Eye (tissue), 1 donor: Measurements from ENCODE around the gene ACYP1.
"Not testable (repeated sequence)": the region's sequence is repeated elsewhere in the genome, so short reads cannot be mapped to it uniquely, and the experiment has no call there.

Source experiments
- DNase-seq: peaks from one replicate; pipeline ENCODE4 v3.0.0-alpha.2; 2015

Gene ACYP1

DNA sequence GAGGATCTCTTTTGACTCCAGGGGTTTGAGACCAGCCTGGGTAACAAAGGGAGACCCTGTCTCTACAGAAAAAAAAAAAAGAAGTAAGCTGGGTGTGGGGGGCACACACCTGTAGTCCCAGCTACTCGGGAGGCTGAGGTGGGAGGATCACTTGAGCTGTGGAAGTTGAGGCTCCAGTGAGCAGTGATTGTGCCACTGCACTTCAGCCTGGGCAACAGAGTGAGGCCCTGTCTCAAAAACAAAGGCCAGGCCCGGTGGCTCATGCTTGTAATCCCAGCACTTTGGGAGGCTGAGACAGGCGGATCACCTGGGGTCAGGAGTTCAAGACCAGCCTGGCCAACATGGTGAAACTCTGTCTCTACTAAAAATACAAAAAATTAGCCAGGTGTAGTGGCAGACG, 3.9 kb upstream of the ACYP1 start:
- not testable (repeated sequence) for DNase-seq

DNA sequence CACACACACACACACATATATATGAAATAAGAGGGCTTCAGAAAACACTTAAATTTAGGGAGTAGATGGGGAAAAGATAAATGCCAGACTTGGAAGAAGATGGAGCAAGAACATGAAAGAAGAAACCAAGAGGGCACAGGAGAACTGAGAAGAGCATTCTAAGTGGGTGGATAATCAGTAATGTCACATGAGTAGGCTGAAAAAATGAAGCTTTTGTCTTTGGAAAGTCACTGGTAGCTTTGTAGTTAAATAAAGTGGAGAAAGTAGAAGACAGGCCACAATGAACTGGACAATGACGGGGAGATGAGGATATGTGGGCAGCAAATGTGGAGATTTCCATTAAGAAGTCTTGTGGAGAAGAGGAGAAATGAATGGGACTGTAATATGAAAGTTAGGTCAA, 3.4 kb upstream of the ACYP1 start:
- DNase-seq = no peak

DNA sequence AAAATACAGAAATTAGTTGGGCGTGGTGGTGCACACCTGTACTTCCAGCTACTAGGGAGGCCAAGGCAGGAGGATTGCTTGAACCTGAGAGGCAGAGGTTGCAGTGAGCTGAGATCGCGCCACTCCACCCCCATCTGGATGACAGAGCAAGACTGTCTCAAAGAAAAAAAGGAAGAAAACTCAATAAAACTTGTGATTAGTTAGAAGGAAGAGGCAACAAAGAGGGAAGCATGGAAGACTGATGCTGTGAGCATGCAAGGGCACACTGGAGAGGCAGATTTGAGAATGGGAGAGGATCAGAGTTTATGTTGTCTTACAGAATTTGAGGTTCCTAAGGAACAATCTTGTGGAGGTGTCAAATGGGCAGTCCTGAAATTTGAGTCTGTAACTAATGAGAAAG, 2.9 kb upstream of the ACYP1 start:
- no peak for DNase-seq

DNA sequence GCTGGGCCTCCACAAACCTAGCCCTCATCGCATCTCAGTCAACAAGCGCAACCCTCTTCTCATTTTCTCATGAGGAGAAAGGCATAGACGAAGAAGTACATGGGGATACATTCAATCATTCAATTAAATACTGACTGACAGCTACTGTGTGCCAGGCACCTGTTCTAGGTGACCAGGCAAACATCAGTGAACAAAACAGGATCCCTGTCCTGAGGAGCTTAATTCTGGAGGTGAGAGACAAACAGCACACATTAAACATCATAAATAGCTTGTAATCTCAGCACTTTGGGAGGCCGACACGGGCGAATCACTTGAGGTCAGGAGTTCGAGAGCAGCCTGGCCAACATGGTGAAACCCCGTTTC, 362 bp upstream of the ACYP1 start:
- no peak for DNase-seq

DNA sequence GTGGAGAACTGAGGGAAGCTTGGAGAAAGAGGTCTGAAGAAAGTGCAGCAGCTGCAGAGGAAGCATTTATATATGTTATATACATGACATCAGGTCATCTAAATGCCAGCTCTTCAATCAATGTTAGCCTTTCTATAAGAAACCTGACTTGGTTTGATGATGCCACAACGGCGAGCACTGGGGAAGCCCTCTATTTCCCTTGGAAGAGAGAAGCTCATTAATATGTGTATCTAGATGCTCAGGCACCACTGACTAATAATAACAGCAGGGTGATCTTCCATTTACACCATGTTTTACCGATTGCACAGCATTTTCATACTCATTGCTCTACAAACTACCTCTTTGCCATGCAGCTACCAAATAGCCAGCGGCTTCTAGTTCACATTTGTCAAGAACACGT, 811 bp downstream of the ACYP1 start:
- DNase-seq = no peak

DNA sequence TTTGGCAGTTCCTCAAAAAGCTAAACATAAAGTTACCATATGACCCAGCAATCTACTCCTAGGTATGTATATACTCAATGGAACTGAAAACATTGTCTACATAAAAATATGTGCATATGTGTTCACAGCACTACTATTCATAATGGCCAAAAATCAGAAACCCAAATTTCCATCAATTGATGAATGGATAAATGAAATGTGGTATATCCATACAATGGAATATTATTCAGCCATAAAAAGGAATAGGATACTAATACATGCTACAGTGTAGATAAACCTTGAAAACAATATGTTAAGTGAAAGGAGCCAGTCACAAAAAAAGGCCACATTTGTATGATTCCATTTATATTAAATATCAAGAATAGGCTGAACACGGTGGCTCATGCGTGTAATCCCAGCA, 3.4 kb downstream of the ACYP1 start:
- DNase-seq = no peak

DNA sequence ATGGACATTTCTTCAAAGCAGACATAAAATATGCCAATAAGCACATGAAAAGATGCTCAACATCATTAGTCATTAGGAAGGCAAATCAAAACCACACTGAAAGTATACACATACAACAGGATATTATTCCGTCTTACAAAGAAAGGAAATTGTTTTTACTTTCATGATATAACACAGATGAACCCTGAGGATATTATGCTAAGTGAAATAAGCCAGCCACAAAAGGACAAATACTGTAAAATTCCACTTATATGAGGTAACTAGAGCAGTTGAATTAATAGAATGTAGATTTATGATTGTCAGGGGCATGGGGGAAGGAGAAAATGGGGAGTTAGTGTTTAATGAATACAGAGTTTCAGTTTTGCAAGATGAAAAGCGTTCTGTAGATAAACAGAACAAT, 4.2 kb downstream of the ACYP1 start:
- DNase-seq = peak; percentile 31

DNA sequence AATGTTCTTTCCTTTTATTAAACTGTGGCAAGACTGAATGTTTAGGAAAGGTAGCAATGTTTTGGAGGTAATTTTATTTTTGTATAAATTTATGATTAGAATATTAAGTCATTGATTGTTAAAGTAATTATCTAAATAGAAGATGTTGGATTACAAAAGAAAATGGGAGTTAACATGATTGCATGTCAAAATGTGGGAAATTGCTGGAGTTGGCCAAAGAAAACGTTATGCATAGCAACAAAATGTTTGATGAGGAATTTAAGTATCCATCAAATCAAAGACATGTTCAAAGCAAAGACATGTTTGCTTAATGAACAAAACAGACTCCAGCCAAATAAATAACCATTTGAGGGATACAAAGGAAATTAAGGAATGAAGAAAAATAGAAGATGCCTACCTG, 9.4 kb downstream of the ACYP1 start:
- no peak for DNase-seq

DNA sequence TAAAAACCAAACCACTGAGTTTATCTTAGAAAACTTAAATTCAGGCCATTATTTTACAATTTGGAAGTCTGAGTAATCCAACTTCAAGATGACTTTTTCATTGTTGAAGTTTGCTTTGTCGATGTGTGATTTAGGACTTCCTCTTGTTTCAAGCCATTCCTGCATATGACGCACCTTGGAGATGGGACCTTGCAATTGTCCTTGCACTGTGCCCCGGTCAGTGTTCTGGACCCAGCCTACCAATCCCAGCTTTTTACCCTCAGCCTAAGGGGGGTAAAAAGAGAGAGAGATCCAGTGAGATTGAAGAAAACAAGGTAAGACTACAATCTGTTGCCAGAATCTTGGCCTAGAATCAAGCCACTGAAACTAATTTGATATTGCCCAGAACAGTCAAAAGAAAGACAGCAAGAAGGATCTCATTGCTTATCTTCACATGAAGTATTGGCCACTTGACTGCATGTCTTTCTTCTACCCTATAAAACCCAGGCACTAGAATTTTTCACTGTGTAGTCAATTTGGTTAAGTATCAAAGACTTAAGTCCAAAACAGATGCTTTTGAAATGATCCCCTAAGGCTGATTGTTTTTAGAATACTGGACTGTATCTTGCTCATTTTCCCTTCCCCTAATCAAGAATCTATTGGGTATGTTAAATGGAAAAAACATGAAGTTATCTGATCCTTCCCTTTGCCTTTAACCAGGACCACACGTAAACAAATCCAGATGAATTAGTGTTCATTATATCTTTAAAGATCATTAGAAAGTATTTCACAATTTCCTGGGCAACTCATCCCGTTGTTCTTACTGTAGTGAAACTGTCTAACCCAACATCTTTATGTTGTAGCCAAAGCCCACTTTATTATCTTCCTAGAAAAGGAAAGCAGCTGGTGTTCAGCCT, 10.2 kb downstream of the ACYP1 start:
- DNase-seq = no peak

DNA sequence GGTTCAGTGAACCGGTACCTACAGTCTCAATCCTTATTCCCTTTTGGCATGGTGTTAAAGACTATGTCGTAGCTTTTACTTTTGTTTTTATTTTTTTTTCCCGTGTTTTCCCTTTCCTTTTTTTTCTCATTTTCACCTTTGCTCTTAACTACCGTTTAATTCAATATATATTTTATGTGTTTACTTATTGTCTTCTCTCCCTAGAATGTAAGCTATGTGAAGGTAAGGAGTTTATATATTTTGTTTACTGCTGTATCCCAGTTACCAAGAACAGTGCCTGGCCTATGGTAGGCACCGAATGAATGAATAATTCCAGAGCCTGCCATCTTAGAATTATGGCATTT, 12.3 kb downstream of the ACYP1 start:
- no peak for DNase-seq

DNA sequence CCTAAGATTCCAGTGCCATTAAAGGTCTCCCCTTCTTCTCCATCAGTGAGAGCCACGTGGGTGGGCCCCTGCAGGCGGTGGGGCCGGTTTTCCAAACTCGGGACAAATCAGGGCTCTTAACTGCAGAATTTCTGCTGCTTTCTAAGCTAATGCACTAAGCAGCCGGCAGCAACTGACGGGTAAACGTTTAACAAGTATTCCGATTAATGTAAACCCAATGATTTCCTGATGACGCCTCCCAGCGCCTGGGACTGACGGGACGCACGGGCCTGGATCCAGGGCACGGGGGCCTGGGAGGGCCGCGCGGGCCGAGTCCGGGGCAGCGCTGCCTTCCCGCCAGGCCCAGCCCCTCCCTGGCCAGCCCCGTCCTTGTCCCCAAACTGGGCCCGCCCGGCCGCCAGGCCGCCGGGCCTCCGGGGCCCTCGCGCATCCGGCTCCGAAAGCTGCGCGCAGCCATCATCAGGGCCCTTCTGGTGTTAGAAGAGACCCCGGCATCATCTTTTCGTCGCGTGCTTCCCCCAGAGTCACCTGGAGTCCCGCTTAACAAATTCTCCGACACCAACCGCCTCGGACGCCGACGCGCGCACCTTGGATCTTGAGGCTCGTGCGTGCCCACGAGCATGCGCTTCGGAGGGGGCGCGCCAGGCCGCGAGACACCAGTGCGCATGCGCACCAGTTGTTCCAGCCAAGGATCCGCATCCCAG, 12.8 kb downstream of the ACYP1 start, which contains the start of gene MLH3:
Gene MLH3, minus strand, starts transcription at position 616 of the 704 bp plus-strand sequence. CDS start 1,812 bp downstream, outside the sequence.
- peak; percentile 96 for DNase-seq

DNA sequence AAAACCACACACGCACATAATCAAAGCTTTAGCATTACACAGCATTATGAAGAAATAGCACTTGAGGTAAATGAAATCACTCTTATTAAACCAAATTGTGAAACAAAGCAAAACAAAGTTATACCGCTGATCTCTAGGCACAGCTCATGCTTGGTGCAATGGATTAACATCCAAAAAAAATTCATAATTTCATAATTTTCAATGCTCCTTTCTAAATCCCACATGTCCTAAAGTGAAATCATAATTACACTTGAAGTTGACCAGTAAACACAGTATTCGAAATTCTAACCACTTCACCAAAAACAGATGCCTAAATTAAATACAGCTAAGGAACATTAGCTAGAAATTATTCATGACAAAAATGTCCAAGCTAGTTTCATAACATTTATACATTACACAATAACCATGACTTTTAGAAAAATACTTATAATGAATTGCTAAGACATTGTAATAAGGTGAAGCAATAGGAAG, 14.1 kb downstream of the ACYP1 start:
- DNase-seq = no peak

DNA sequence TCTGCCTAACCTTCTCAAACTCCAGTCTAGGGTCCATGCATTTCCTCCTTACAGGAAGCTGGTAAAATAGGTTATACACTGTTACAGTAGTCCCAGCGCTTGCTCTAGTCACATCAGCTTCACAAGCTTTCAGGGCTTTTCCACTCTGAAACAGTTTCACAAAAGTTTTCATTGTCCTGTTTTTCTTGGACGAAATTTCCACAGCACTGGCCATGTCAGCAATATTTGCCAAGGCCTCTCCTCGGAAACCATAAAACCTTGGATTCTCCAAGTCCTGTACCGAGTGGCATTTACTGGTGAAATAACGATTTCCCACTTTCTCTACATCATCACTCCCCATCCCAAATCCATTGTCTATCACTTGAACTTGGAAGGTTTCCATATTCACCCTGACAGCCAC, 14.7 kb downstream of the ACYP1 start:
- no peak for DNase-seq

DNA sequence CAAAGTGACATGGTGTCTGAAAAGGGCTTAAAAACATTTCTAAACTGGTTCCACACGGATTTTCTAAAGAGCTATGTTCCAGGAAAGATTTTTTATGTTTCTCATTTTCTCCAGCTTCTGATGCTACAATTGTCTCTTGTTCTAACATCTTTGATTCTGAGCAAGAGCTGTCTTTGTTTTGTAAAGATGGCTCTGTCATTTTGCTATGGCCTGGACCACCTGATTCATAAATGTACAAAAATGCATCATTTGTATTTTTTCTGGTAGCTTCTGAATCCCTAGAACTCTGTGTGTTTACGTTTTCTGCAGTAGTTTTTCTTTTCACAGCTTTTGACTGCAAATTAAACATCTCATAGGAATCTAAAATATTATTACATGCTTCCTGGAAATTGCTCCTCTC, 15.7 kb downstream of the ACYP1 start:
- no peak for DNase-seq

DNA sequence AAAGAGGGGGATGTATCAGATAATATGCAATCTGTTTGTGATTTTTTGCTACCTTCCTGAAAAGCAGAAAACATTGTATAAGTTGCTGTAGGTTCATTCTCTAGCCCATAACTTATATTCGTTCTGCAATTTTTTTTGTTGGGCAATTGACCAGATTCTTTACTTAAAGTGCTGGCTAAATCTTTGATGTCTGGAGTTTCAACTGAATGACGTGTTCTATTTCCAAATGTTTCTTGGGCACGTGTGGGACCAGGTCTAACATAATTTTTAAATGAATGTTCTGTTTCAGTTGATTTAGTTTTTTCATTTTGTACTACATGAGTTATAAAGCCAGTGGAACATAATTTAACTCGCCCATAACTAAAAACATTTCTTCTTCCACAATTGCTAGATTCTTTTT, 16.3 kb downstream of the ACYP1 start:
- DNase-seq = no peak

DNA sequence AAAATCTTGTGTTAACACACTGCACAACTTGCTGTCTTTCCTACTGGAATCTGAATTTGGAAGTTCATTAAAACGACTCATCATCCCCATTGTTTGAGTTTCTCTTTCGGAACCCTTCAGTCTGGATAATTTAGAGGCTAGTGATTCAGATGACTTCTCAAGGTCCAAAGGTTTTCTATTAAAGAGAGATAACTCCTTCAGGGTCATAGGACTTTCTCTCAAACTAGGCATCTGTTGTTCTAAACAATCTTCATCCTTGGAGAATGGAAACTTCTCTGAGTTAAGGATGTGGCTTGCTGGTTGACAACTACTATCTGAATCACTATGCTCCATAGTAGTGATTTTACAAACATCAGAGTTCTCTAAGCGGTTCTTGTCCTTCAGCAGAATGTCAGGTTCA, 16.9 kb downstream of the ACYP1 start:
- DNase-seq = no peak

DNA sequence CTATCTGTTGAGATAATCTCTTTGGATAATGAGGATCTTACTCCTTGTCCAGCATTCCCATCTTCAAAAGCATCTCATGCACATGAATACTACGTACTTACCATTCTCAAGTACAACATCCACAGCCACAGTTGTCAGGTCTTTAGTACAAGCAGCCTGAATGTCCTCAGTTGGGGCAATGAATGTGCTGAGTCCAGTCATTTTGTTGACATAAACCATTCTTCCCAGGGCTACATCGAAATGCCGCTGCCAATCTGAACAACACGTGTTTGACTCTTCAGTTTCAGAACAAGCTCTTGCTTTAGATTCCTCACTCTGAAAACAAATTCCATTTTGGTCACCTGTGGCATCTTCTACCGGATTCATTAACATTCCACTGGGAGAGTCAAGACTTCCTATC, 17.5 kb downstream of the ACYP1 start:
- DNase-seq = no peak

DNA sequence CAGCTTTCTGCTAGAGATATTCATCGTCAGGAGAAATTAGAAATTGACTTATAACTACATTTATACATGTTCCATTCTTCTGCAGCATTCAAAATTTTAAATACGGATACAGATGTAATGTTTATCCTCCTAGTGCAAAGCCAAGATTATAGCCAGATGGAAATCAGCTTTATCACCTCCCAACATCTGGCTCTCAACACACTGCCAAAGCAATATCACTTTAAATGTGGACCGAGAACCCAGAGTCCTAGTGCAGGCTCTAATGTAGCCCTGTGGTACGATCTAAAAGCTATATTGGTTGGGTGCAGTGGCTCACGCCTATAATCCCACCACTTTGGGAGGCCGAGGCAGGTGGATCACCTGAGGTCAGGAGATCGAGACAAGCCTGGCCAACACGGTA, 19.1 kb downstream of the ACYP1 start:
- no peak for DNase-seq

DNA sequence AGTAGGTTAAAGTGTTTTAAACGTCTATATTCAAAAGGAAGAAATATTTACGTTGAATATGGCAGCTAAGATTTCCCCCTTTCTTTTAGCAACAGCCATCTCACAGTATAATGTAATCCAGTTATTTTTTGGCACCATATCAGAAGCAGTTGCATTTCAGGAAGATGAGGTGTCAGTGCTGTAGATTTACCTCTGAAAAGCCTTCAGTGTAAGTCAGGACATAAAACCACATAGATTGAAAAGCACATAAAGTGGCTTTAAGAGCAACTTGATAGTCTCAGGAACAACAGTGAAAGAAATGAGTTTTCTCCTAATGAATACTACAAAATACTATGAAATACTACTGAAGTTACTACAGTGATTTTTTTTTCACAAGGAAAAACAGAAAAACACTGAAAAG, 19.5 kb downstream of the ACYP1 start:
- DNase-seq = no peak

DNA sequence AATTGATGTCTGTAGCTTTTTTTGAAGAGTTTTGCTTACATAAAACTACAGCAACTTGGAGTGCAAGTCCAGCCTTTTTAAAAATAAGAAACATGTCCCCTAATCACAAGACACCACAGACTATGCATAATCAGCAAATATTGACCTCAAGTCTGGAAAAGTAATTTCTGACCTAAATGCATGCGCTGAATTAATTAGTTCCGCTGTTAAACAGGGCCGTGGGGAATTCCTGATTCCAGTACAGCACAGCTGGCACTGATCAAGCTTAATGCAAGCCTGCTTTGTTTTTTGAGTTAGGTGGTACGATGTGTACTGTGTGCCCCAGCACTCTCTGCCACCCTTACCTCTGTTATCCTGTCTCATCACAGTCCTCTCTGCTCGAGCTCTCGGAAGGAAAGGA, 21.8 kb downstream of the ACYP1 start:
- peak; percentile 42 for DNase-seq

DNA sequence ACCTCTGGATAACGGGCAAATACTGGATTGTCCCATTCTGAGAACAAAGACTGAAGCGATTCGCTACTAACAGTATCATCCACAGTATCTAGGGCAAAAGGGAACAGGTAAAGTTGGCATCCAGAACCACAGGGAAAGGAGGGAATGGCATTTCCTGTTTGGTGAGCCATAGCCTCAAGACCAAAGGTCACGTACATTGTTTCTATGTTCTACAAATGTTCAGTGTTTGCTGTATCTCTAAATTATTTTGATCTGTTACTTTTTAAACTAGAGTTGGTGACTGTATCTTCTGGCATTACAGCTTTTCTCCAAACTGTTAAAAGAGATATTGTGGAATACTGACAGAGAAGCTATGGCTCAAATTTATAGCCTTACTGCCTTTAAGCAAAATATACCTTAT, 22.2 kb downstream of the ACYP1 start:
- DNase-seq = no peak

DNA sequence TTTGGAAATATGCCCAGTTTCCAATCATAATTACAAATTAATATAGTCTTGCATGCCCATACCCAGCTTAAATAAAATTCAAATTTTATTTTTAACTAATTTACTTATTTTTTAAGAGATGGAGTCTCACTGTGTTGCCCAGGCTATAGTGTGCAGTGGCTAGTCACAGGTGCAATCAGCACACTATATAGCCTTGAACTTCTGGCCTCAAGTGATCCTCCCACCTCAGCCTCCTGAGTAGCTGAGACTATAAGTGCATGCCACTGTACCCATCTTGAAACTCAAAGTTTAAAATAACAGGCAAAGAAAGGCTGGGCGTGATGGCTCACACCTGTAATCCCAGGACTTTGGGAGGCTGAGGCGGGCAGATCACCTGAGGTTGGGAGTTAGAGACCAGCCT, 22.9 kb downstream of the ACYP1 start:
- no peak for DNase-seq

DNA sequence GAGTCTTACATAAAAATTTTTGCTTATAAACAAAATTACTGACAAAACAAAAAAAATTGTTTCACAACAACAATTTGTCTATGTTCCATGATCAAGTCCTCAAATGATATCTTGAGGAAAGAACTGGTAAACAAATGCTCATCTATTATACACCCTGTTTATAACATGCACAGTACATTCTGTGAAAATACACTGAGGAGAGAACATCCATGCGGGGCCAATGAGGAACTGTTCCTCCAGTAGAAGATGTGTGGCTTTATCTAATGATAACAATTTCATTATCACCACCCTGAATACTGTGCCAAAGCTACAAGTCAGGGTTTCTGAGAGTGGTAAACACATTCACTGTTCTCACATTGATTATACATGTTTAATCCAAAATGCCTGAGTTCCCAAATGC, 23.3 kb downstream of the ACYP1 start:
- DNase-seq = no peak

DNA sequence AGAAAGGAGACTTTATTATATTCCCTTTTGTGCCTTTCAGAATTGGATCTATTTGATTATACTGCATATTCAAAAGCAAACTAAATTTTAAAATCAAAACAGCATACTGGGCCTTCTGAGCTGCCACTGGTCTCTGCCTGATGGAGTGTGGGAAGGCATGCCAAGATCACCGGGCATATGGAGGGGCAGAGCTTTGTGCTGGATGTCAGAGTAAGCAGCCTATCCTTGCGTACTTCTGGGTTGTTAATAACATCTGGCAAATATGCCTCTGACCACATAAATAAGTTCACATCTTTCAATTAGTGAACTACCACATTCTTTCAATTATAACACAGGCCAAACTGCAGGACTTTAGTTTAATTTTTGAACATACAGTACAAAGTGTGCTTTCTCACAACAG, 30.9 kb downstream of the ACYP1 start:
- no peak for DNase-seq

DNA sequence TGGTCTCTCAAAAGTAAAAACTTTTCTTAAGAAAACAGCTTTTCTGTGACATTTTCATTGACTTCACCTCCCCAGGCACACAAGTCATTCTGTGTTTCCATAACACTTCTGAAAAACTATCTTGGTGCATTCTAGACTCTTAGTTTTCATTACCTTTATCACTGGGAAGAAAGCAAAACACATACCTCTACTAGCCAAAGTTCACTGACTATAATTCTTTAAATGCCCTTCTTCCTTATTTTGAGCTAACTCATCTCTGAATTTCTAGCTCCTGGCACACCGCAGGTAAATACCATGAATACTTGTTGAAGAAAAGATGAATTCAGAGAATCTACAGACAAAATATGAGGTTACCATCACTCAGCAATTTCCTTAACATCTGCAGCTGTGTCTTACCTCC, 33.7 kb downstream of the ACYP1 start:
- DNase-seq = no peak
